ENCODE data around the gene ATOH8.

DNA sequence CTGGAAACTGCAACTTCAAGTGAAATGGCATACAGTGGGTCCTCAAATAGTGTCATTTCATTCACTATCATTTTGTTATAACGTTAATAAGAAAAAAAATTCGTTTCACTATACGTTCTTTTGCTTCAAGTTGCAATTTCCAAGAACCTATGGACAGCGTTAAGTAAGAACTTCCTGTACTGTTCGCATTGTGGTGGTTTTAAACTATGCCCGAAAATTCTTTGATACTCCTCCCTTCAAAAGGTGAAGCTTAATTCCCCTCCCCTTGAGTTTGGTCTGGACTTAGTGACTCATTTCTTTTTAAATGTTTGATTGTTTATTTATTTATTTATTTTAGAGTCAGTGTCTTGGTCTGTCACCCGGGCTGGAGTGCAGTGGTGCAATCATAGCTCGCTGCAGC lies 39.0 kb upstream of the ATOH8 start:
- TF ChIP-seq, protein P1, sequence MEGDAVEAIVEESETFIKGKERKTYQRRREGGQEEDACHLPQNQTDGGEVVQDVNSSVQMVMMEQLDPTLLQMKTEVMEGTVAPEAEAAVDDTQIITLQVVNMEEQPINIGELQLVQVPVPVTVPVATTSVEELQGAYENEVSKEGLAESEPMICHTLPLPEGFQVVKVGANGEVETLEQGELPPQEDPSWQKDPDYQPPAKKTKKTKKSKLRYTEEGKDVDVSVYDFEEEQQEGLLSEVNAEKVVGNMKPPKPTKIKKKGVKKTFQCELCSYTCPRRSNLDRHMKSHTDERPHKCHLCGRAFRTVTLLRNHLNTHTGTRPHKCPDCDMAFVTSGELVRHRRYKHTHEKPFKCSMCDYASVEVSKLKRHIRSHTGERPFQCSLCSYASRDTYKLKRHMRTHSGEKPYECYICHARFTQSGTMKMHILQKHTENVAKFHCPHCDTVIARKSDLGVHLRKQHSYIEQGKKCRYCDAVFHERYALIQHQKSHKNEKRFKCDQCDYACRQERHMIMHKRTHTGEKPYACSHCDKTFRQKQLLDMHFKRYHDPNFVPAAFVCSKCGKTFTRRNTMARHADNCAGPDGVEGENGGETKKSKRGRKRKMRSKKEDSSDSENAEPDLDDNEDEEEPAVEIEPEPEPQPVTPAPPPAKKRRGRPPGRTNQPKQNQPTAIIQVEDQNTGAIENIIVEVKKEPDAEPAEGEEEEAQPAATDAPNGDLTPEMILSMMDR (IDR thresholded peaks at IDR 0.05): no peak
- no peak for TF ChIP-seq POLR2A (IDR thresholded peaks at IDR 0.05)

Measured in prostate gland (tissue), 2 donors.